Gastrocnemius medialis (tissue), 4 donors: ENCODE results near the gene LTN1.

Experiments
- CTCF ChIP-seq, 5 experiments: fragments of 450-650 bp in 3 of 5; fragments of 200-600 bp in 2 of 5; sonication (generic) in 2 of 5; IDR thresholded peaks in 4 of 5; conservative IDR thresholded peaks in 1 of 5; 1 replicate in 4 of 5; 2 replicates in 1 of 5; pipeline ENCODE4 v1.5.1; 2016 to 2019; ENCODE audit warnings: antibody characterized with exemption in 5 of 5, mild to moderate bottlenecking in 3 of 5, moderate library complexity in 3 of 5
- POLR2A ChIP-seq, 2 donors: fragments of 450-650 bp; IDR thresholded peaks; one replicate each; pipeline ENCODE4 v1.6.1; 2017; ENCODE audit warnings: antibody characterized with exemption in 2 of 2, mild to moderate bottlenecking in 2 of 2, moderate library complexity in 2 of 2

DNA sequence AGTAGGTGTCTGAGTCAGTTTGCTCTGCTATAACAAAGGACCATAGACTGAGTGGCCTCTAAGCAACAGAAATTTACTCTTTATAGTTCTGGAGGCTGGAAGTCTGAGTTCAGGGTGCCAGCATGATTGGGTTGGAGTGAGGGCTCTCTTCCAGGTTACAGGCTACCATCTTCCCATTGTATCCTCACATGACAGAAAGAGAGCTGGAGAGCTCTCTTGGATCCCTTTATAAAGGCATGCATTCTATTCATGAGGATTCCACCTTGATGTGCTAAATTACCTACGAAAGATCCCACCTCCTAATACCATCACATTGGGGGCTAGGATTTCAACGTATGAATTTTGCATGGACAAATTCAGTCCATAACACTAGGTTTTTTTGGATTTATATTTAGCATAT, 79.6 kb downstream of the LTN1 start:
- TF ChIP-seq CTCF (IDR thresholded peaks at IDR 0.05 in 4 of 5, conservative IDR thresholded peaks at IDR 0.05 in 1 of 5), result no peak
- TF ChIP-seq POLR2A (IDR thresholded peaks at IDR 0.05), result no peak
